Measurements from ENCODE around the gene GBGT1. TPM values are rescaled to one million over a fixed set of nuclear protein-coding genes. Genes with fewer than 3 reads are reported as not detected.
A peak's percentile ranks its signal among the peaks of the same experiment; 100 is the strongest.
"Not testable (repeated sequence)": the region's sequence is repeated elsewhere in the genome, so short reads cannot be mapped to it uniquely, and the experiment has no call there.

GBGT1 gene
- 5.1 TPM for total RNA-seq

GRCh38 chr9:133163504-133164172, at the start of gene GBGT1:
GBGT1 (minus strand) TSS chr9:133163914; CDS start chr9:133162412, 1,502 bp downstream.
- DNase-seq = peak; percentile 38

GRCh38 chr9:133210609-133211008, 46.9 kb upstream of the GBGT1 start:
- no peak for DNase-seq

- DNase-seq = no peak
These were observed 46.5 kb upstream of the GBGT1 start for GRCh38 chr9:133210202-133210532.

- not testable (repeated sequence) for DNase-seq
These were observed 45.9 kb upstream of the GBGT1 start for GRCh38 chr9:133209327-133210201.

DNA sequence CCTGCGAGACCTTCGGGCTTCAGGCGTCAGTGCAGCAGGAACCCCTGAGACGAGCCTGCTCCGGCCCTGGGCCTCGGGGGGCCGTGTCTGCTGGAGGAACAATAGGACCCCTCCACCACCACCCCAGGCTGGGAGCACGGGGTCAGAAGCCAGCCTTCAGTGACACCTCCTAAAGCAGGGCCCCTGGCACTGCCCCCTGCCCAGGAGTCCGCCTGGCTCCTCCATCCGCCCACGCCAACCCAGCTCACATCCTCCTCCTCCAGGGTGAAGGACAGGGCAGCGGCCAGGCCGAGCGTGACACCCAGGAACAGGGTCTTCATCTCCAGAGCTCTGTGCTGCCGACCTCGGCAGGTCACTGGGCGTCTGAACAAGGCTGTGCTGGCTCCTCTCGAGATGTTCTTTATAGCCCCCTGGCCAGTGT, 45.2 kb upstream of the GBGT1 start, which contains the start of gene OBP2B:
TSS of gene OBP2B (minus strand) at position 371 of the 421 bp plus-strand sequence. CDS start at position 320, 51 bp downstream.
- DNase-seq = not testable (repeated sequence)

DNA sequence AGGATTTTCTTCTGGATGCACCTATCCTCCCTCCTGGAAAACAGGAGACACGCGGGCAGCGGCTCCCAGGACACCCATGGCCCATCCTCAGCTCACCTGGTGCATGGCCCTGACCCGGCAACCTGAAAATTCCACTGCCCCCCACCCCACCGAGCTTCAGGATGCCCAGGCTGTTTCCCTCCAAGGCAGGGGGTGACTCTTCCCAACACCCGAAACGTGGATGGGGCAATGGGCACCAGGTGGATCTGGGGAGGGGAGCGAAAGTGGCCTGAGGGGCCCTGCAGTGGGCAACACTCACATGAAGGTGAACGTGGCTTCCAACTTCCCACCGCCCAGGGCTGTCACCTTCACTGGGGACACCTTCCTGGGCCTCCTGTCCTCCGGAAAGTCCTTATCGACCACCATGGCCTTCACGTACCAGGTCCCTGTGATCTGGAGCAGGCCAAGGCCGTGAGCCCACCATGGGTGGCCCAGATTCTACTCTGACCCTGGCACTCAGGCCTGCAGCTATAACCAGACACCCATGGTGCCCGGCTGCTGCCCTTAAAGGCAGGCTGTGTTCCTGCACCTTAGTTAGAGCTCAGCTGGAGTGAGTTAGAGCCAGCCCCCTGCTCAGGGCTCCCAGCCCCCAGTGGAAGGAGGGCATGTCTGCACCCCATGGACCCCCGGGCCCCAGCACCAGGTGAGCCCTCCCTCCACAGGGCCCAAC, 44.6 kb upstream of the GBGT1 start:
- DNase-seq = not testable (repeated sequence)

- no peak for DNase-seq
These were observed 43.9 kb upstream of the GBGT1 start for GRCh38 chr9:133207540-133208170.

- no peak for DNase-seq
These were observed 43.4 kb upstream of the GBGT1 start for GRCh38 chr9:133207021-133207531.

DNA sequence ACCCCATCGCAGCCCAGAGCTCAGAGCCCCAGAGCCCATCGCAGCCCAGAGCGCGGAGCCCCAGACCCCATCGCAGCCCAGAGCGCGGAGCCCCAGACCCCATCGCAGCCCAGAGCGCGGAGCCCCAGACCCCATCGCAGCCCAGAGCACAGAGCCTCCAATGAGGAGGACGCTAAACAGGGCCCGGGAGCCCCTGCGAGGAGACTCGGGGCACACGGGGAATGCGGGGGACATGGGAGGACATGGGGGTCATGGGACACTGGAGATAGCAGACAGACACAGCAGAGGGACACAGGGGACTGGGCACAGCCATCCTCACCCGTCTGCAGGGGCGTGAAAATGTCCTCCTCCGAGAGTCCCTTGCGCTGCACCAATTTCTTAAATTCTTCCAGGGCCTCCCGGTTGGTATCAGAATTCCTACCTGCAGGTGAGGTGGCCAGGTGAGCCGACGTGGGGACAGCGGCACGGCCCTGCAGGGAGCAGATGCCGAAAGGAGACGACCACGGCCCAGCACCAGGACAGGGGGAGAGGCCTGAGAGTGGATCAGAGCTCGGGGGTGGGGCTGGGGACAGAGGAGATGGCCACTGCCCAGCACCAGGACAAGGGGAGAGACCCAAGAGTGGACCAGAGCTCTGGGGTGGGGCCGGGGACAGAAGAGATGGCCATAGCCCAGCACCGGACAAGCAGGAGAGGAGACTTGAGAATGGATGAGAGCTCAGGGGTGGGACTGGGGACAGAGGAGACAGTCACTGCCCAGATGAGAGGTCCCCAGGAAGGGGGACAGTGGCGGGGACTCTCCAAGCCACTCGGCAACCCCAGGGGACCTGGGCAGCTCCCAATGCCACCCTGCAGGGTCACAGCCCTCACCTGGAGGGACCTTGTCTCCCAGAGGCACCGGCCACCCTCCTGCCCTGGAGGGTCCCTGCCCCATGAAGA, 42.5 kb upstream of the GBGT1 start:
- DNase-seq = no peak

DNA sequence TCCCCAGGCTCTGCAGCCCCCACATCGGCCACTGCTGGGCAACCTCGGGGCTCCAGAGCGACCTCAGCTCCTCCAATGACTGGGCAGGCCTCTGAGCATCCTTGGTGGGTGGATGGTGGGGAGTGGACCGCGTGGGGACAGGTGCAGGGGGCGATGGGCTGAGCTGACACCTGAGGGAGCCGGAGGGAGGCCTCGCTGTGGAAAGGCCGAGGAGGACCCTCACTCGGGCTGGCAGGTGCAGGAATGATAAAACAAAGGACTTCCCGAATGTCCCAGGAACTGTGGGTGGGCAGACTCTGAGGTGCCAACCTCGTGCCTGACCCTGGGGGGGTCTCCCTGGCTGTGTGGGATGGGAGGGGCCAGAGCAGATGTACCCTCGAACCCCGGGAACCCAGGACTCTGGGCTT, 41.8 kb upstream of the GBGT1 start:
- DNase-seq = not testable (repeated sequence)

DNA sequence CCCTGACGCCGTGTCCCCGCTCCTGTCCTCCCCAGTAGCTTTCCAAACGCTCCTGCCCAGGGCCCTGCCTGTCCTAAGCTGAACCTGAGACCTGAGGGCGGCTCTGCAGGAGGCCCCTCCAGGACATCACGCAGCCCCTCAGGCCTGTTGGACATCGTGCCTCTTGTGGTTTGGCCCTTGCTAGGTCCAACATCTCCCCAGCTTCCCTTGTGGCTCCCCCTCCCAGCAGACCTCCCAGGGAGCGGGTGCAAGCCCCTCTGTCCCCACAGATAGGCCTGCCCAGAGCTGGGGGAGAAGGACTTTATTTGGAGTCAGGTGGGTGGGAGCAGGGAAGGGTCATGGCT, 41.3 kb upstream of the GBGT1 start:
- DNase-seq = no peak

DNA sequence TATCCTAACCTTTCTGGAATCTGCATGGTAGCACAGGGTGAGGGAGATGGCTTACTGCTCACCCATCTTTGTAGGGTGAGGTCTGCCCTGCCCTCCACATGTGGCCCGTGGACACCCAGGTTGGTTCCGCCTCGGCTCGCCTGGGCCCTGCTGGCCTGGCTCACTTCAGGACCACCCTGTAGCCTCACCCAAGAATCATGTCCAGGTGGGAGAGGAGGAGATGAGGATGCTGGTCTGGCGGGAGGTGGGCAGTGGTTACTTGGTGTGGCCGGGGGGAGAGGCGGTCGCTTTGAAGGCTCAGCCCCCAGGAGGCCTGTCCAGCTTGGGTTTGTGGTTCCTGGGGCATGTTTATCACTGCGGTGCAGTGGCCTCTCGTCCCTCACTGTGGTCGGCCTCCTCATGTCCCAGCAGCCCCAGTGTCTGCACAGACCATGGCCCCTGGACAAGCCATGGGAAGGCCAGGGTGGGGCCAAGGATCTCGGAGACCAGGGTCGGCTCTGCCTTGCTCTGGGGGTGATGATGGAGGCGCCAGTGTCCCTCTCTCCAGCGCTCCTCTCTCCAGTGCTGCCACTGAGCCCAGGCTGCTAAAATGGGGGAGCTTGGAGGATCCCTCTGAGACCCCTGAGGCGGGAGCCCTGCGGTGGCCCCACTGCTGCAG, 40.8 kb upstream of the GBGT1 start:
- no peak for DNase-seq

GRCh38 chr9:133203506-133204075, 39.9 kb upstream of the GBGT1 start:
- no peak for DNase-seq

DNA sequence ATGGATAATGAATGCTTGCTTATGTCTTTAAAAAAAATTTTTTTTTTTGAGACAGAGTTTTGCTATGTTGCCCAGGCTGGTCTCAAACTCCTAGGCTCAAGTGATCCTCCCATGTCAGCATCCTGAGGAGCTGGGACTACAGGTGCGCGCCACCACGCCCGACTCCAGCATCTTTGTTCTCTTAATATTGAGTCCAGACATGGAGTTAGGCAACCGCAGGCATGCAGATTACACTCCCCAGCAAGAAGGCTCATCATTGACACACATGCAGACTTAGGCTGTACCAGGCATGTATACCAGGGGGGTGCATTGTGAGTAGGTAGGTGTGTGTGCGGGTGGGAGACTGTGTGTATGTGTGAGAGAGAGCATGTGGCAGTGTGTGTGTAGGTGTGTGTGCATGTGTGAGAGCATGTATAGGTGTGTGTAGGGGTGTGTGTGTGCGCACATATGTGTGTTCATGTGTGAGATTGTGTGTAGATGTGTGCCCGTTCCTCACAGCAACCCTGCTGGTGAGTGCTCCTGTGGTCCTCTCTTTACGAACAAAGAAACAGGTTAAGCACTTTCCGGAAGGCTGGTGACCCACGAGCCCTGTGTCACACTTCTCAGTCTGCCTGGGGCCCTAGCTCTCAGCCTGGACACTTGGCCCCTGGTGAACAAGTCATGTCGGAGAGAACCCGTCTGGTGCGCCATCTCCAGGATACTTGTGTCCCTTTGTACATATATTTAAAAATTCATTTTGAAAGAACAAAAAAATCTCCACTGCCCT, 39.2 kb upstream of the GBGT1 start:
- no peak for DNase-seq

DNA sequence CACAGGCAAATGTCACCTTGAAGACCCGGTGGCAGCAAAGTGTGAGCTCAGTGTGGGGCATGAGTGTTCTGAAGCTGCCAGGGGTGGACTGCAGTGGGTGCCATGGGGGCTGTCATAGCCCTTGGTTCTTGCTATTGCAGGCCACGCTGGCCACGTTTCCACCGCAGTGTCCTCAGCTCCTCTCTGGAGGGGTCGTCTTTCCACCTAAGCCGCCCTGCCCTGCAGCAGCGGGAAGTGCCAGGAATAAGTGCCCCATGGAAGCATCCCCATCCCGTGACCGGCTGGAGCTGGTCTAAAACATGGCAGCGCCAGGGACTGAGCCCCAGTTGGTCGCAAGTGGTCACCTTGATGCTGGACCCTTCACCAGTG, 38.4 kb upstream of the GBGT1 start:
- no peak for DNase-seq

DNA sequence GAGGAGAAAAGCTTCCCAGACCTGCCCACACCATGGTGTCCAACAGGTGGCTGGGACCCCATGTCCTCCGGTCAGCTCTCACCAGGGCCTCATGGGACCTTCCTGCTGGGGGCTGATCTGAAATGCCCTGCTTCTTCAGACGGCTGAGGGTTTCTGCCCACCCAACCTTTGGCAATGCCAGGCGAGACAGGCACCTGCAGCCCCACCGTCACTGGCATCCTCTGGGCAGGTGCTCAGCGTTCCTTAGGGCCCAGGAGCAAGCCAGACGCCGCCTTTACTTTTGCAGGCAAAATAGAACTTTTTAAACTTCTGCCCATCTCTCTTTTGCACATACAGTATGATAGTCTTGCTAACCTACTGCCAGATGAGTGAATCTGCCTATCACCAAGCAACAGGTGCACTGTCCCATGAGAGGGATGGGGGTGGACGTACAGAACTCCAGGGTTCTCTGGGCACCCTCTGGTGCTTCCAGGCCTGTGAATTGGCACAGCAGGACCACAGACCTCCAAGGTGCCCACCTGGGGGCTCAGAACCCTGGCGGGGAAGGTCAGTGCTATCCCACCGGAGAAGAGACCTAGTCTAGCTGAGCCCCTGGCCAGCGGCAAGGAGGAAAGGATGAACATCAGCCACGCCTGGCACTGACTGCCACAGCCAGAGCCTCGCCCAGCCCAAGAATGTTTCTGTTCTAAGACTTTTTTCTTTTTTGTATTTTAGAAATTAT, 37.9 kb upstream of the GBGT1 start:
- no peak for DNase-seq

DNA sequence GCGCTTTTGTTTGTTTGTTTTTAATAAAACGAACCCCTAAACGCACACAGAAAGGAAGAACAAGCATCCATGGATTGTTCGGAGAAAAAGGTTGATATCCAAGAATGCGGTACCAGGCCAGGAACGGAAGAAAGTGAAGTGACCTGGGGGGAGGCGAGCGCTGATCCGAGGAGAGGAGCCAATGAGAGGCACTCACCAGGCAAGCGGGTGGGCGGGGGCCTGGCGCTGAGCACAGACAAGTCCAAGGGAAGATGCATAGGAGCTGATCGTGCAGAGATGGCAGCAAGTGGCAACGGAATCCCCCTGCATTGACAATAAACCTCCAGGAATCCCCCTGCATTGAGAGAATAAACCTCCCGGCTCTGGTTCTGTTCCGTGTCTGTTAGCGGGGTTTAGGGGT, 36.9 kb upstream of the GBGT1 start:
- no peak for DNase-seq

DNA sequence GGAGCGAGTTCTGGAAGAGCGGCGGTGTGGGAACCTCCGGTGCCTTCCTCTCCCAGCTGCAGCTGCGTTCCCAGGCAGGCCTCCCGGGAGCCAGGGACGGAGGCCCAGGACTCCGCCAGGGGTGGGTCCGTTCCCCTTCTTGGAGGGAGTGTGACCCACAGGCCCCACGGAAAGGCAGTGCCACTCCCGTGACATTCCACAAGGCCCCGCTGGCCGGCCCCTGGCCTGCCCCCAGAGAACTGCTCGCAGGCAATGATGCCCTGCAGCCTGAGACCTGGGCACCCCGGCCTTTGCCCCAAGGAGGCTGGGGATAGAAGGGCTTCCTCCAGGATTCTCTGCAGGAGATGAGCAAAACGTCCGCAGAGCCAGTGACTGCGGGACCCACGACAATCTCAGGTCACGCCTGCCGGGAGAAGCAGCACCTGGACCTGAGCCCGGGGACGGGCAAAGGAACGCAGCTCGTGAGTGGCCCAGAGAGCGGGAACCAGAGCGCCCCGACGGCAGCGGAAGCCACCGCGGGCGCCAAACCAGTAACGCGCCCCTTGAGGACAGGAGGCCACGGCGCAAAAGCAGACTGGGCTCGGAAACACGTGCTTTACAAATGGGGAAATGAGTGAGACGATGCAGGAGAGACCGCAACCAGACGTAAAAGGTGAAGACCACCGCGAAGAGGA, 36.1 kb upstream of the GBGT1 start:
- peak; percentile 25 for DNase-seq

Measured in tongue (tissue), 2 donors.